Gastroesophageal sphincter (tissue), 4 donors: Measurements from ENCODE around the gene TAF1. TPM values are rescaled to one million over a fixed set of nuclear protein-coding genes. Genes with fewer than 3 reads are reported as not detected.
A peak's percentile ranks its signal among the peaks of the same experiment; 100 is the strongest.
"Not testable (repeated sequence)": the region's sequence is repeated elsewhere in the genome, so short reads cannot be mapped to it uniquely, and the experiment has no call there.

Source experiments
- ATAC-seq: fragments of 150-250 bp; one replicate; pipeline ENCODE4 v1.9.1; 2016; ENCODE audit warnings: mild to moderate bottlenecking, moderate library complexity
- H3K27ac ChIP-seq, 4 donors: fragments of 200-600 bp; sonication (generic) in 3 of 4; 1 replicate in 3 of 4; 2 replicates in 1 of 4; pipeline ENCODE4 v1.5.1; 2016 to 2019
- H3K27me3 ChIP-seq: fragments of 200-600 bp; sonication (generic); one replicate; pipeline ENCODE4 v1.5.1; 2019
- H3K36me3 ChIP-seq, 2 donors: fragments of 200-600 bp; sonication (generic); one replicate each; pipeline ENCODE4 v1.5.1; 2019; ENCODE audit warnings: control low read depth in 1 of 2
- H3K4me1 ChIP-seq, 3 donors: fragments of 200-600 bp; sonication (generic); 1 replicate in 2 of 3; 2 replicates in 1 of 3; pipeline ENCODE4 v1.5.1; 2016 to 2019; ENCODE audit warnings: control low read depth in 2 of 3
- H3K4me3 ChIP-seq, 2 donors: fragments of 200-600 bp; sonication (generic); one replicate each; pipeline ENCODE4 v1.5.1; 2019; ENCODE audit warnings: mild to moderate bottlenecking in 1 of 2, moderate library complexity in 1 of 2
- H3K9me3 ChIP-seq, 3 donors: fragments of 200-600 bp; sonication (generic); one replicate each; pipeline ENCODE4 v1.5.1; 2017 to 2019; ENCODE audit warnings: control low read depth in 2 of 3
- EP300 ChIP-seq: sonication (generic); formaldehyde crosslinking; IDR thresholded peaks from one replicate; pipeline ENCODE4 v1.6.1; 2017; ENCODE audit warnings: antibody characterized with exemption, mild to moderate bottlenecking
- POLR2A ChIP-seq, 2 donors: fragments of 450-650 bp; IDR thresholded peaks; one replicate each; pipeline ENCODE4 v1.6.1; 2017; ENCODE audit warnings: antibody characterized with exemption in 2 of 2, mild to moderate bottlenecking in 2 of 2, moderate library complexity in 1 of 2
- POLR2AphosphoS5 ChIP-seq: sonication (generic); formaldehyde crosslinking; IDR thresholded peaks from one replicate; pipeline ENCODE4 v1.6.1; 2017; ENCODE audit warnings: antibody characterized with exemption
- WGBS, 2 donors: methylation state at CpG; one replicate each; pipeline ENCODE4 v1.1.5; 2018; ENCODE audit warnings: low coverage in 1 of 2; 5-methylcytosine and 5-hydroxymethylcytosine counted together
- total RNA-seq, 4 donors: library from RNA; depleted of rRNA; stranded (reverse); fragments of >200 nt; gene quantifications; one replicate each; pipeline ENCODE4 v1.1.0, GENCODE V29; 2016
- TF ChIP-seq, protein P1 (sequence below), 4 experiments: fragments of 200-600 bp in 2 of 4; fragments of 450-650 bp in 2 of 4; sonication (generic) in 1 of 4; IDR thresholded peaks; one replicate each; pipeline ENCODE4 v1.5.1; 2017 to 2019; ENCODE audit warnings: antibody characterized with exemption in 4 of 4, mild to moderate bottlenecking in 2 of 4, moderate library complexity in 2 of 4

TAF1 gene
- total RNA-seq, 4 donors from 2014 or later: 32.1 to 64.1 (median 56.2) TPM

GRCh38 chrX:71493111-71493613 is 127.0 kb downstream of the TAF1 start:
- 67% methylated on average over 13 of the region's 16 CpGs; no CpG with 5 or more reads in 1 of the 2 donors for WGBS, 2 donors
- Histone ChIP-seq H3K27me3 (no peaks in the 10 kb centered on the region), H3K4me1 (no peaks in the 10 kb centered on the region), H3K36me3 (no peaks in the 10 kb centered on the region), H3K4me3 (peak overlapping the region; percentile 61 to 70), H3K27ac (peak overlapping the region in 2 of 4 donors; percentile 41 to 59), H3K9me3 (peaks cover 0 to 2% (median 0%) of the 10 kb centered on the region in 3 donors)
- TF ChIP-seq POLR2AphosphoS5: peak; percentile 47
- TF ChIP-seq POLR2A (IDR thresholded peaks at IDR 0.05): no peak
- ATAC-seq: peak; percentile 67

DNA sequence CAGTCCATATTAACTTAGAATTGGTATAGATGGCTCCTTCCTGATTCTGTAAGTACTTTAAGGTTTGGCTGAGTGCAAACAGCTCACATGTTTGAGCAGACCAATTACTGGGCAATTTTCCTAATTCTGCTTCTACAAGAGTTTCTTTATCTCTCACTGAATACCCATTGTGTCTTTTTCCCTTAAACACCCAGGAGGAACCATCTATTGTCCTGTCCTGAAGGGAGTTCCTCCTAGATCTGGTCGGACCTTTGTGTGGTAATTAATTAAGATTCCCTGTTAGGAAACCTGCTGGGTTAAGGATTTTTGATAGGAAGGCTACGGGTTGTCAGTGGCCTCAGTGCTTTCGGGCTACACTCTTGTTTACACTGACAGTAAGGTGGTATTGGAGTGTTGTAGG is 129.8 kb downstream of the TAF1 start:
- not testable (repeated sequence) for H3K9me3 ChIP-seq, H3K4me1 ChIP-seq, H3K27ac ChIP-seq, H3K36me3 ChIP-seq, ATAC-seq, H3K27me3 ChIP-seq, H3K4me3 ChIP-seq
- WGBS, 2 donors: 43 to 90% methylated on average over 2 of the region's 3 CpGs

DNA sequence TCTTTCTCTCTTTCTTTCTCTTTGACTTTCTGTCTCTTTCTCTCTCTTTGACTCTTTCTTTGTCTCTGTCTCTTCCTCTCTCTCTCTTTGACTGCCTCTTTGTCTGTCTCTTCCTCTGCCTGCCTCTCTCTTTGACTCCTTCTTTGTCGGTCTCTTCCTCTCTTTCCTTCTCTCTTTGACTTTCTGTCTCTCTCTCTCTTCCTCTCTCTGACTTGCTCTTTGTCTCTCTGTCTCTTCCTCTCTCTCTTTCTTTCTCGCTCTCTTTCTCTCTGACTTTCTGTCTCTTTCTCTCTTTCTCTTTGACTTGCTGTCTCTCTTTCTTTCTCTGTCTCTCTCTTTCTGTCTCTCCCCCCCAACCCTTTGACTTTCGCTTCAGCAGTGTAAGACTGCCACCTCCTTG is 130.3 kb downstream of the TAF1 start:
- 84 to 91% methylated on average over 3 of the region's 3 CpGs for WGBS, 2 donors
- Histone ChIP-seq H3K4me1 (no peaks in the 10 kb centered on the region), H3K9me3 (no peaks in the 10 kb centered on the region), H3K36me3 (no peaks in the 10 kb centered on the region), H3K27ac (no peak overlapping the region), H3K27me3 (no peaks in the 10 kb centered on the region), H3K4me3 (no peak overlapping the region)
- TF ChIP-seq POLR2A (IDR thresholded peaks at IDR 0.05): no peak
- TF ChIP-seq, protein P1, sequence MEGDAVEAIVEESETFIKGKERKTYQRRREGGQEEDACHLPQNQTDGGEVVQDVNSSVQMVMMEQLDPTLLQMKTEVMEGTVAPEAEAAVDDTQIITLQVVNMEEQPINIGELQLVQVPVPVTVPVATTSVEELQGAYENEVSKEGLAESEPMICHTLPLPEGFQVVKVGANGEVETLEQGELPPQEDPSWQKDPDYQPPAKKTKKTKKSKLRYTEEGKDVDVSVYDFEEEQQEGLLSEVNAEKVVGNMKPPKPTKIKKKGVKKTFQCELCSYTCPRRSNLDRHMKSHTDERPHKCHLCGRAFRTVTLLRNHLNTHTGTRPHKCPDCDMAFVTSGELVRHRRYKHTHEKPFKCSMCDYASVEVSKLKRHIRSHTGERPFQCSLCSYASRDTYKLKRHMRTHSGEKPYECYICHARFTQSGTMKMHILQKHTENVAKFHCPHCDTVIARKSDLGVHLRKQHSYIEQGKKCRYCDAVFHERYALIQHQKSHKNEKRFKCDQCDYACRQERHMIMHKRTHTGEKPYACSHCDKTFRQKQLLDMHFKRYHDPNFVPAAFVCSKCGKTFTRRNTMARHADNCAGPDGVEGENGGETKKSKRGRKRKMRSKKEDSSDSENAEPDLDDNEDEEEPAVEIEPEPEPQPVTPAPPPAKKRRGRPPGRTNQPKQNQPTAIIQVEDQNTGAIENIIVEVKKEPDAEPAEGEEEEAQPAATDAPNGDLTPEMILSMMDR (IDR thresholded peaks at IDR 0.05): no peak
- no peak for TF ChIP-seq EP300
- TF ChIP-seq POLR2AphosphoS5: no peak
- ATAC-seq: no peak

DNA sequence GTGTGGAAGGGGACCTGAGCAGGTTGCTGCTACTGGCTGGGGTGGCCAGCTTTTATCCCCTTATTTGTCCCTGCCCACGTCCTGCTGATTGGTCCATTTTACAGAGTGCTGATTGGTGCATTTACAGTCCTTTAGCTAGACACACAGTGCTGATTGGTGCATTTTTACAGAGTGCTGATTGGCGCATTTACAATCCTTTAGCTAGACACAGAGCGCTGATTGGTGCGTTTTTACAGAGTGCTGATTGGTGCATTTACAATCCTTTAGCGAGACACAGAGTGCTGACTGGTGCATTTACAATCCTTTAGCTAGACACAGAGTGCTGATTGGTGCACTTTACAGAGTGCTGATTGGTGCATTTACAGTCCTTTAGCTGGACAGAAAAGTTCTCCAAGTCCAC is 135.9 kb downstream of the TAF1 start:
- WGBS, 2 donors: 78 to 100% methylated on average over 1 to 4 of the region's 5 CpGs
- H3K4me1 ChIP-seq, ATAC-seq, H3K4me3 ChIP-seq, H3K27ac ChIP-seq, H3K9me3 ChIP-seq, H3K27me3 ChIP-seq, H3K36me3 ChIP-seq: not testable (repeated sequence)

GRCh38 chrX:71504346-71504745 is 138.2 kb downstream of the TAF1 start:
- Histone ChIP-seq H3K4me3 (no peak overlapping the region), H3K36me3 (no peaks in the 10 kb centered on the region), H3K4me1 (no peaks in the 10 kb centered on the region), H3K9me3 (no peaks in the 10 kb centered on the region), H3K27me3 (no peaks in the 10 kb centered on the region), H3K27ac (no peak overlapping the region)
- TF ChIP-seq POLR2A (IDR thresholded peaks at IDR 0.05) (no peak), POLR2AphosphoS5 (no peak), EP300 (no peak)
- TF ChIP-seq, protein P1 (IDR thresholded peaks at IDR 0.05): no peak
- WGBS, 2 donors: no CpG with 5 or more reads among the region's 1 CpG
- no peak for ATAC-seq

- Histone ChIP-seq H3K36me3 (no peaks in the 10 kb centered on the region), H3K27me3 (no peaks in the 10 kb centered on the region), H3K9me3 (no peaks in the 10 kb centered on the region), H3K27ac (no peak overlapping the region), H3K4me1 (no peaks in the 10 kb centered on the region), H3K4me3 (no peak overlapping the region)
- no peak for ATAC-seq
- 88% methylated on average over 1 of the region's 1 CpG; no CpG with 5 or more reads in 1 of the 2 donors for WGBS, 2 donors
- TF ChIP-seq, protein P1 (IDR thresholded peaks at IDR 0.05): no peak
- no peak for TF ChIP-seq POLR2AphosphoS5
Measured at GRCh38 chrX:71509289-71509688, 143.1 kb downstream of the TAF1 start.
